H9 (cell line): ENCODE measurements around the gene IRF4. TPM values are rescaled to one million over a fixed set of nuclear protein-coding genes. Genes with fewer than 3 reads are reported as not detected.

Experiments
- DNase-seq: peaks from one replicate; pipeline ENCODE4 v3.0.0-alpha.2; 2017
- H2AFZ ChIP-seq: one replicate; pipeline ENCODE4 v1.6.1; 2013; ENCODE audit warnings: mild to moderate bottlenecking, low read length, control low read depth, moderate library complexity
- H2AK5ac ChIP-seq: 2 replicates; pipeline ENCODE4 v1.6.1; 2013; ENCODE audit warnings: low read length, control low read depth, mixed read lengths; ENCODE audit not compliant: insufficient read length
- H2BK120ac ChIP-seq: one replicate; pipeline ENCODE4 v1.6.1; 2013; ENCODE audit warnings: low read depth, mild to moderate bottlenecking, low read length, control low read depth, inconsistent platforms; ENCODE audit not compliant: poor library complexity, severe bottlenecking
- H2BK12ac ChIP-seq: 2 replicates; pipeline ENCODE4 v1.6.1; 2013; ENCODE audit warnings: low read length, control low read depth, mixed read lengths, low read depth; ENCODE audit not compliant: insufficient read length
- H2BK15ac ChIP-seq: 2 replicates; pipeline ENCODE4 v1.6.1; 2013; ENCODE audit warnings: low read depth, low read length, control low read depth
- H2BK20ac ChIP-seq: one replicate; pipeline ENCODE4 v1.6.1; 2013; ENCODE audit warnings: low read depth, mild to moderate bottlenecking, low read length, control low read depth, inconsistent platforms; ENCODE audit not compliant: poor library complexity, severe bottlenecking
- H2BK5ac ChIP-seq: 2 replicates; pipeline ENCODE4 v1.6.1; 2013; ENCODE audit warnings: low read length, control low read depth, mixed read lengths; ENCODE audit not compliant: insufficient read length
- H3K14ac ChIP-seq: 2 replicates; pipeline ENCODE4 v1.6.1; 2013; ENCODE audit warnings: low read length, control low read depth; ENCODE audit not compliant: insufficient read depth
- H3K18ac ChIP-seq: 2 replicates; pipeline ENCODE4 v1.6.1; 2013; ENCODE audit warnings: low read depth, mild to moderate bottlenecking, mixed read lengths, low read length, control low read depth; ENCODE audit not compliant: insufficient read length
- H3K23ac ChIP-seq: 2 replicates; pipeline ENCODE4 v1.6.1; 2013; ENCODE audit warnings: low read length, control low read depth, mixed read lengths, low read depth; ENCODE audit not compliant: insufficient read length
- H3K23me2 ChIP-seq: 2 replicates; pipeline ENCODE4 v1.6.1; 2013; ENCODE audit warnings: low read depth, mild to moderate bottlenecking, mixed read lengths, low read length, control low read depth; ENCODE audit not compliant: insufficient read length, poor library complexity, severe bottlenecking
- H3K27ac ChIP-seq: 2 replicates; pipeline ENCODE4 v1.5.1; 2013; ENCODE audit warnings: low read length, control low read depth, mixed read lengths, low read depth; ENCODE audit not compliant: insufficient read length
- H3K27me3 ChIP-seq: 2 replicates; pipeline ENCODE4 v1.6.1; 2013; ENCODE audit warnings: low read length, control low read depth, inconsistent platforms; ENCODE audit not compliant: insufficient read depth
- H3K4ac ChIP-seq: 2 replicates; pipeline ENCODE4 v1.6.1; 2013; ENCODE audit warnings: low read depth, mild to moderate bottlenecking, control low read depth, inconsistent platforms, low read length, moderate library complexity
- H3K4me1 ChIP-seq: 2 replicates; pipeline ENCODE4 v1.6.1; 2013; ENCODE audit warnings: low read length, control low read depth, inconsistent platforms; ENCODE audit not compliant: insufficient read depth
- H3K4me2 ChIP-seq: 2 replicates; pipeline ENCODE4 v1.6.1; 2013; ENCODE audit warnings: low read length, control low read depth, mixed read lengths; ENCODE audit not compliant: insufficient read length, insufficient read depth
- H3K56ac ChIP-seq: 2 replicates; pipeline ENCODE4 v1.6.1; 2013; ENCODE audit warnings: low read depth, mild to moderate bottlenecking, mixed read lengths, low read length, control low read depth; ENCODE audit not compliant: insufficient read length
- H3K79me1 ChIP-seq: 2 replicates; pipeline ENCODE4 v1.6.1; 2013; ENCODE audit warnings: low read depth, mild to moderate bottlenecking, moderate library complexity, low read length, control low read depth, inconsistent platforms; ENCODE audit not compliant: insufficient read depth, poor library complexity, severe bottlenecking
- H3K79me2 ChIP-seq: 2 replicates; pipeline ENCODE4 v1.6.1; 2013; ENCODE audit warnings: low read length, control low read depth, inconsistent platforms; ENCODE audit not compliant: insufficient read depth
- H3K9ac ChIP-seq: 2 replicates; pipeline ENCODE4 v1.6.1; 2013; ENCODE audit warnings: low read length, control low read depth, mixed read lengths; ENCODE audit not compliant: insufficient read length; ENCODE audit errors: extremely low read depth
- H3K9me3 ChIP-seq: one replicate; pipeline ENCODE4 v1.6.1; 2013; ENCODE audit warnings: low read depth, low read length, inconsistent platforms; ENCODE audit not compliant: control insufficient read depth
- H3T11ph ChIP-seq: one replicate; pipeline ENCODE4 v1.6.1; 2013; ENCODE audit warnings: mild to moderate bottlenecking, low read length, control low read depth, inconsistent platforms
- H4K20me1 ChIP-seq: one replicate; pipeline ENCODE4 v1.6.1; 2013; ENCODE audit not compliant: control insufficient read depth, insufficient read length, insufficient read depth
- H4K5ac ChIP-seq: 2 replicates; pipeline ENCODE4 v1.6.1; 2013; ENCODE audit warnings: low read depth, mild to moderate bottlenecking, mixed read lengths, low read length, control low read depth; ENCODE audit not compliant: insufficient read length
- H4K8ac ChIP-seq: replicated peaks from 2 replicates; pipeline ENCODE4 v1.6.1; 2013; ENCODE audit warnings: low read length, control low read depth, mixed read lengths, low read depth; ENCODE audit not compliant: insufficient read length
- H4K91ac ChIP-seq: 2 replicates; pipeline ENCODE4 v1.6.1; 2013; ENCODE audit warnings: low read depth, mild to moderate bottlenecking, moderate library complexity, mixed read lengths, low read length, control low read depth; ENCODE audit not compliant: insufficient read length
- H3K27ac Mint-ChIP-seq, 3 experiments: 2 replicates in 2 of 3; 3 replicates in 1 of 3; pipeline ENCODE4 v1.8.0; 2020 to 2021; ENCODE audit warnings: mixed read lengths in 3 of 3, mild to moderate bottlenecking in 1 of 3, moderate library complexity in 1 of 3
- H3K27me3 Mint-ChIP-seq: 2 replicates; pipeline ENCODE4 v1.8.0; 2021; ENCODE audit warnings: low read depth, mild to moderate bottlenecking, moderate library complexity, mixed read lengths
- H3K36me3 Mint-ChIP-seq, 3 experiments: 2 replicates in 2 of 3; 3 replicates in 1 of 3; pipeline ENCODE4 v1.8.0; 2020 to 2021; ENCODE audit warnings: low read depth in 3 of 3, mixed read lengths in 3 of 3; ENCODE audit not compliant: insufficient read depth in 1 of 3
- H3K4me1 Mint-ChIP-seq, 2 experiments: 2 replicates each; pipeline ENCODE4 v1.8.0; 2020; ENCODE audit warnings: mixed read lengths in 2 of 2
- H3K4me3 Mint-ChIP-seq, 2 experiments: 2 replicates in 1 of 2; 3 replicates in 1 of 2; pipeline ENCODE4 v1.8.0; 2020 to 2021; ENCODE audit warnings: mild to moderate bottlenecking in 2 of 2, mixed read lengths in 2 of 2, moderate library complexity in 1 of 2
- H3K9me3 Mint-ChIP-seq, 2 experiments: 2 replicates in 1 of 2; 3 replicates in 1 of 2; pipeline ENCODE4 v1.8.0; 2020; ENCODE audit warnings: mild to moderate bottlenecking in 2 of 2, mixed read lengths in 2 of 2, moderate library complexity in 1 of 2
- CTCF ChIP-seq: fragments of 200-600 bp; sonication (generic); conservative IDR thresholded peaks from 3 replicates; pipeline ENCODE4 v1.8.0; 2021; ENCODE audit warnings: antibody characterized with exemption, mild to moderate bottlenecking
- WGBS: extraction: QIAGEN DNeasy Blood & Tissue Kit; methylation state at CpG from one replicate; pipeline ENCODE4 v1.1.7; 2013; ENCODE audit warnings: missing lambda C conversion rate, low lambda C conversion rate, mixed read lengths; ENCODE audit not compliant: insufficient read length; ENCODE audit errors: extremely low coverage; 5-methylcytosine and 5-hydroxymethylcytosine counted together
- total RNA-seq: library from RNA; stranded (reverse); gene quantifications from 2 replicates; pipeline ENCODE4 v1.2.1, GENCODE V29; 2021

Gene IRF4
- total RNA-seq, 1 experiment from 2014 or later, result 0.31 TPM

DNA sequence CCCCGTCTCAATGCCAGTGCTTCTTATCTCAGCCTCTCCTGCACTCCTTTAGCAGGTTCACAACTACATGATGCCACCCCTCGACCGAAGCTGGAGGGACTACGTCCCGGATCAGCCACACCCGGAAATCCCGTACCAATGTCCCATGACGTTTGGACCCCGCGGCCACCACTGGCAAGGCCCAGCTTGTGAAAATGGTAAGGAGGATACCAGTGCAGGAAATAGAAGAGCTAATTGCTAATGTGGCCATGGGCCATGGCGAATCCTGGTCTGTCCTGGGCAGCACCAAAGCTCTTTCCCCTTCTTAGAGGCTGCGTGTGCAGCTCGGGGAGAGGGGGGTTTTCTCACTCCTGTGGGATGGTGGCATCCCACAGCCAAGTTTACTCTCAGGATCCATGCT is 5.5 kb downstream of the IRF4 start:
- Histone ChIP-seq H4K91ac (no peak overlapping the region), H3K4me2 (no peak overlapping the region), H2AFZ (no peak overlapping the region), H3K79me2 (no peaks in the 10 kb centered on the region), H3K18ac (no peak overlapping the region), H3K79me1 (no peaks in the 10 kb centered on the region), H2BK15ac (no peak overlapping the region), H3T11ph (no peak overlapping the region), H2BK12ac (no peak overlapping the region), H2BK120ac (no peak overlapping the region), H3K23ac (no peak overlapping the region), H2AK5ac (no peak overlapping the region), H2BK20ac (no peak overlapping the region), H4K8ac (no peak overlapping the region), H3K4ac (no peak overlapping the region), H4K20me1 (no peaks in the 10 kb centered on the region), H3K9me3 (no peaks in the 10 kb centered on the region), H3K14ac (no peak overlapping the region), H3K56ac (no peak overlapping the region), H3K27me3 (peaks cover 29% of the 10 kb centered on the region; the same call in 1 of the 2 replicates), H2BK5ac (no peak overlapping the region), H3K9ac (no peak overlapping the region), H3K23me2 (peaks cover 12% of the 10 kb centered on the region), H4K5ac (no peak overlapping the region), H3K27ac (no peak overlapping the region), H3K4me1 (no peaks in the 10 kb centered on the region)
- DNase-seq, result no peak
- H3K4me3 Mint-ChIP-seq, result no peak overlapping the region; a peak in 1 of 5 replicates
- no peak overlapping the region for H3K27ac Mint-ChIP-seq
- H3K9me3 Mint-ChIP-seq, result peaks cover 3 to 4% of the 10 kb centered on the region in 2 experiments; a peak in 4 of 5 replicates
- no CpG with 5 or more reads among the region's 13 CpGs for WGBS
- no peak for TF ChIP-seq CTCF
- H3K36me3 Mint-ChIP-seq, result no peaks in the 10 kb centered on the region; a peak in 1 of 7 replicates
- peaks cover 65% of the 10 kb centered on the region for H3K27me3 Mint-ChIP-seq
- peaks cover 6% of the 10 kb centered on the region in 2 experiments for H3K4me1 Mint-ChIP-seq
